Left kidney (tissue), 2 donors: ENCODE results near the gene FES. TPM values are rescaled to one million over a fixed set of nuclear protein-coding genes. Genes with fewer than 3 reads are reported as not detected.
"Not testable (repeated sequence)": the region's sequence is repeated elsewhere in the genome, so short reads cannot be mapped to it uniquely, and the experiment has no call there.

Source experiments
- DNase-seq: peaks from one replicate; pipeline ENCODE4 v3.0.0-alpha.2; 2013
- polyA plus RNA-seq: library from polyadenylated mRNA; unstranded; fragments of 120-200 nt; gene quantifications from one replicate; pipeline ENCODE4 v1.2.1, GENCODE V29; 2013; ENCODE audit not compliant: insufficient read length

Gene FES
- polyA plus RNA-seq, 1 donor, result 13.1 TPM

GRCh38 chr15:90909976-90910375, 25.7 kb downstream of the FES start:
- DNase-seq, result no peak

- DNase-seq, result no peak
These were observed 26.4 kb downstream of the FES start for GRCh38 chr15:90910441-90911301.

DNA sequence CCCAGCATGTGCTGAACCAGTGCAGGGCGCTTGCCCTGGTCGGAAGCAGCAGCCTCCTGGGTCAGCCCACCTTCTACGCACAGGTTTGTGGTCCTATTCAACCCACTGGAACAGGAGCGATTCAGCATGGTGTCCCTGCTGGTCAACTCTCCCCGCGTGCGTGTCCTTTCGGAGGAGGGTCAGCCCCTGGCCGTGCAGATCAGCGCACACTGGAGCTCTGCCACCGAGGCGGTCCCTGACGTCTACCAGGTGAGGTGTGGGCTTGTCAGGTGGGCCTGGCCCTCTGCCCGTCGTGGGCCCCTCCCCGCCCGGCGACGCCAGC, 27.0 kb downstream of the FES start:
- DNase-seq, result no peak

- no peak for DNase-seq
These were observed 27.8 kb downstream of the FES start for GRCh38 chr15:90911906-90912769.

GRCh38 chr15:90912770-90913075, 28.4 kb downstream of the FES start:
- no peak for DNase-seq

DNA sequence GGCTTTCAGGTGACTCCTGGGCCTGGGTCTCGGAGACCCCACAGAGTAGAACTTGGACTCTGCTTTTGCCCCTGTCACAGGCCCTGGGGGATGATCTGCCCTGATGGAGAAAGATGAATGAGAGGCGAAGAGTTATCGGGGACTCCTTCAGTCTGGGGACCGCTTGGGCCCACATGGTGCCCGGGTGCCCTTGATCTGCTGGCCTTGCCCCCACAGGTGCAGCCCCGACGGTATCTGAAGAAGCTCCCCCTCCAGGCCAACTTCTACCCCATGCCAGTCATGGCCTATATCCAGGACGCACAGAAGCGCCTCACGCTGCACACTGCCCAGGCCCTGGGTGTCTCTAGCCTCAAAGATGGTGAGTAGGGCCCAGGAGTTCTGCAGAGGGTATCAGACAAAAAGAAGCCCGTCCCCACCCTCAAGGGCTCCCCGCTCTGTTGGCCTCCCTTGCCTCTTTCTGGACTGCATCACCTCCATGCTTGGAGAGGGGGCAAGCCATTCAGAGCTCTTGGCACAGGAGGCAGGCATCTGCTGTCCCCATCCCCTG, 29.2 kb downstream of the FES start:
- no peak for DNase-seq

DNA sequence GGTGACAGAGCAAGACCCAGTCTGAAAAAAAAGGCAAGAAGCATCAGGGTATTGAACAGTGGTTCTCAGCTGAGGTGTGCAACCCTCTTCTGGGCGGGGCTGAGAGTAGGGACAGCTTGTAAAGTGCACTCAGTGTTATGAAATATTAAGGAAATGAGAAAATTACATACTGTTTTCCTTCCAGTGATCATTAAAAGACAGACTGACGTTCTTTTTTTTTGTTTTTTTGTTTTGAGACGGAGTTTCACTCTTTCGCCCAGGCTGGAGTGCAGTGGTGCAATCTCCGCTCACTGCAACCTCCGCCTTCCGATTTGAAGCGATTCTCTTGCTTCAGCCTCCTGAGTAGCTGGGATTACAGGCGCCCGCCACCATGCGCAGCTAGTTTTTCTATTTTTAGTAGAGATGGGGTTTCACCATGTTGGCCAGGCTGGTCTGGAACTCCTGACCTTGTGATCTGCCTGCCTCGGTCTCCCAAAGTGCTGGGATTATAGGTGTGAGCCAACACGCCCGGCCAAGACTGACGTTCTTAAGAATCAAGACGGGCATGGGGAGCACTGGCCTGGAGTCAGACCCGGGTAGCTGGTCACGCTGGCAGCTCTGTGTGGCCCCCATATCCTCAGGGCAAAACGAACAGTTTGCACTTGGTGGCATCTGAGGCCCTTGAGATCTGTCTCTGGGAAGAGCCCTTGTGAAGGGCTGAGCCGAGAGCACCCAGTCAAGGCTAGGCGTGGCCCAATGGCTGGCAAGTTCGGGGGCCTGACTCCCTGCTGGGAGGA, 30.2 kb downstream of the FES start:
- DNase-seq, result no peak

DNA sequence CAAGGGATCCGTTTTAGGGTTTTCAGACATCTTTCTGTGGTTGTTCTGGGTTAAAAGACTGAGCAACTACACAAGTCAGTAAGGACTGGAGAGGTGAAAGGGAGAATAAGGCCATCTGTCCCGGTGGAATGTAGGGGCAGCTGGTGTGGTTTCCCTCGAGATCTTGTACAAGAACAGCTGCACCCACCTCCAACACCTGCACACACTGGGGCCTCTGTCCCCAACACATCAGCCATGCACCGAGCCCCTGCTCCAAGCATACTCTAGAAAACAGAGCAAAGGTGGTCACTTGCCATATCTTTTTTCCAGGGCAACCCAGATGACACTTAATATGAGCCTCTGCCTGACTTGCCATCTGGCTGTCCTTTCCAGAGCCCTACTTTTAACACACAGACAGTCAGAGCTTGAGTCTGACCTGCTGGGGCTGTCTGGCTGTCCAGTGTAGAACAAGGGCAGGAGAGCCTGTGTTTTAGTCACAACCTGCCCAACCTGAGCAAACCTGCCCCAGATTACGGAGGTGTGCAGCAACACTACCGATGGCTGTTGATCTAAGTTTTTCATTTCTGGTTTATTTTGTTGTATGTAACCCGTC, 31.0 kb downstream of the FES start:
- no peak for DNase-seq

- DNase-seq, result no peak
These were observed 31.6 kb downstream of the FES start for GRCh38 chr15:90915808-90916440.

- DNase-seq, result no peak
These were observed 32.2 kb downstream of the FES start for GRCh38 chr15:90916461-90916860.

GRCh38 chr15:90917569-90917968, 33.3 kb downstream of the FES start:
- no peak for DNase-seq

GRCh38 chr15:90918034-90918788, 33.9 kb downstream of the FES start:
- DNase-seq, result no peak

DNA sequence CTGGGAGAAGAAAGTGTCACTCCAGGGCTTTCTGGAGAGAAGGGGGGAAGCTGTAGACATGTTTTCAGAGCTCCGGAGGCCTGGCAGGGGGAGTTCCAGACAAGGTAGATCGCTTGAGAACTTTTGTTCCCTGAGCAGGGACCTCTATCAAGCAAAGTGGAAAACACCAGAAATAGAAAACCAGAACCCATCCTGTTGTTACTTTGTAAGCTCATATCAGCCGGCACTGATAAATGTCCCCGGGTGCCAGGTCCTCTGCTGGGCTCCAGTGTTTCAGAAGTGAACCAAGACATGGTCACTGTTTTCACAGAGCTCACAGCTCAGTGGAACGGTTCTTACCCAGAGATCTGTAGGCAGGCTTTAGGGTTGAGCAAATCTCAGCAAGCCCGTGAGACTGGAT, 34.5 kb downstream of the FES start:
- DNase-seq, result no peak

- no peak for DNase-seq
These were observed 37.6 kb downstream of the FES start for GRCh38 chr15:90921887-90922286.

GRCh38 chr15:90922712-90923322, 38.5 kb downstream of the FES start:
- DNase-seq, result not testable (repeated sequence)

- DNase-seq, result no peak
These were observed 40.1 kb downstream of the FES start for GRCh38 chr15:90924375-90924774.

DNA sequence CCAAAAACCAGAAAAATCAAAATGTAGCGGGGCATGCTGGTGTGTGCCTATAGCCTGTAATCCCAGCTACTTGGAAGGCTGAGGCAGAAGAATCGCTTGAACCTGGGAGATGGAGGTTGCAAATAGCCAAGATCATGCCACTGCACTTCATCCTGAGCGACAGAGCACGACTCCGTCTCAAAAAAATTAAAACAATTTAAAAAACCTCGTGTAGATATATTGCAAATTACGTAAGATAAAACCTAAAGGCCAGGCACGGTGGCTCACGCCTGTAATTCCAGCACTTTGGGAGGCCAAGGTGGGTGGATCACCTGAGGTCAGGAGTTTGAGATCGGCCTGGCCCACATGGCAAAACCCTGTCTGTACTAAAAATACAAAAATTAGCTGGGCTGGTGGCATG, 42.5 kb downstream of the FES start:
- DNase-seq, result not testable (repeated sequence)

DNA sequence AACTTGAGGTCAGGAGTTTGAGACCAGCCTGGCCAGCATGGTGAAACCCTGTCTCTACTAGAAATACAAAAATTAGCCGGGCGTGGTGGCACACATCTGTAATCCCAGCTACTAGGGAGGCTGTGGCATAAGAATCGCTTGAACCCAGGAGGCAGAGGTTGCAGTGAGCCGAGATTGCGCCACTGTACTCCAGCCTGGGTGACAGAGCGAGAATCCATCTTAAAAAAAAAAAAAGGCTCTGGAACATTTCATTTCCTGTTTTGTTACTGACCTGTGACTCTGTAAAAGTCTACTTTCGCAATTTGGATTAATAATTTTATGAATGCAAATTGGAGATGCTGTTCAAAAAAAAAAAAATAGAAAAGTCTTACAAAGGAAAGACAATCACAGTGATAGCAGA, 43.8 kb downstream of the FES start:
- DNase-seq, result not testable (repeated sequence)

DNA sequence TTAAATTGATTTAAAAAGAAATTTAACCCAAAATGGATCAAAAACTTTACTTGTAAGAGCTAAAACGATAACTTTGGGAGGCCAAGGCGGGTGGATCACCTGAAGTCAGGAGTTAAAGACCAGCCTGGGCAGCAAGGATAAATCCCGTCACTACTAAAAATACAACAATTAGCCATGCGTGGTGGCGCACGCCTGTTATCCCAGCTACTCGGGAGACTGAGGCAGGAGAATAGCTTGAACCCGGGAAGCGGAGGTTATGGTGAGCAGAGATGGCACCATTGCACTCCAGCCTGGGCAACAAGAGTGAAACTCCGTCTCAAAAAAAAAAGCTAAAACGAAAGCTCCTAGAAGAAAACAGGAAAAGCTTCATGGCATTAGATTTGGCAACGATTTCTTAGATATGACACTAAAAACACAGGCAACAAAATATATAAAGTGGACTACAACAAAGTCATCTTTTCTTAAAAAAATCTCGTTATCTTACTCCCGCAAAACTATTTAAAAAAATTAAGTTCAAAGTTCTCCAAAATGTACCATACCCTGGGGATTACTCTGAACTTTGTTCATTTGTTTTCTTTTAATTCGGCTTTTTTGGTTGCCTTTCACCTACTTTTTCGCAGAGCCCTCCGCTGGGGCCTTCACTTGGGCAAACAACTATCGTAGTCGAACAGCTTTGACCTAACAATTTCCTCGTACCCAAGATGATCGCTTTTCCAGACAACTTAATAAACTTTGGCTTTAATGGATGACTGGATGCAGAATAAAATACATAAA, 45.1 kb downstream of the FES start:
- no peak for DNase-seq
